Measurements from ENCODE around the gene HOMEZ.
"Not testable (repeated sequence)": the region's sequence is repeated elsewhere in the genome, so short reads cannot be mapped to it uniquely, and the experiment has no call there.

The HOMEZ gene, protein sequence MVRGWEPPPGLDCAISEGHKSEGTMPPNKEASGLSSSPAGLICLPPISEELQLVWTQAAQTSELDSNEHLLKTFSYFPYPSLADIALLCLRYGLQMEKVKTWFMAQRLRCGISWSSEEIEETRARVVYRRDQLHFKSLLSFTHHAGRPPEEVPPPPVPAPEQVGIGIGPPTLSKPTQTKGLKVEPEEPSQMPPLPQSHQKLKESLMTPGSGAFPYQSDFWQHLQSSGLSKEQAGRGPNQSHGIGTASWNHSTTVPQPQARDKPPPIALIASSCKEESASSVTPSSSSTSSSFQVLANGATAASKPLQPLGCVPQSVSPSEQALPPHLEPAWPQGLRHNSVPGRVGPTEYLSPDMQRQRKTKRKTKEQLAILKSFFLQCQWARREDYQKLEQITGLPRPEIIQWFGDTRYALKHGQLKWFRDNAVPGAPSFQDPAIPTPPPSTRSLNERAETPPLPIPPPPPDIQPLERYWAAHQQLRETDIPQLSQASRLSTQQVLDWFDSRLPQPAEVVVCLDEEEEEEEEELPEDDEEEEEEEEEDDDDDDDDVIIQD

DNA sequence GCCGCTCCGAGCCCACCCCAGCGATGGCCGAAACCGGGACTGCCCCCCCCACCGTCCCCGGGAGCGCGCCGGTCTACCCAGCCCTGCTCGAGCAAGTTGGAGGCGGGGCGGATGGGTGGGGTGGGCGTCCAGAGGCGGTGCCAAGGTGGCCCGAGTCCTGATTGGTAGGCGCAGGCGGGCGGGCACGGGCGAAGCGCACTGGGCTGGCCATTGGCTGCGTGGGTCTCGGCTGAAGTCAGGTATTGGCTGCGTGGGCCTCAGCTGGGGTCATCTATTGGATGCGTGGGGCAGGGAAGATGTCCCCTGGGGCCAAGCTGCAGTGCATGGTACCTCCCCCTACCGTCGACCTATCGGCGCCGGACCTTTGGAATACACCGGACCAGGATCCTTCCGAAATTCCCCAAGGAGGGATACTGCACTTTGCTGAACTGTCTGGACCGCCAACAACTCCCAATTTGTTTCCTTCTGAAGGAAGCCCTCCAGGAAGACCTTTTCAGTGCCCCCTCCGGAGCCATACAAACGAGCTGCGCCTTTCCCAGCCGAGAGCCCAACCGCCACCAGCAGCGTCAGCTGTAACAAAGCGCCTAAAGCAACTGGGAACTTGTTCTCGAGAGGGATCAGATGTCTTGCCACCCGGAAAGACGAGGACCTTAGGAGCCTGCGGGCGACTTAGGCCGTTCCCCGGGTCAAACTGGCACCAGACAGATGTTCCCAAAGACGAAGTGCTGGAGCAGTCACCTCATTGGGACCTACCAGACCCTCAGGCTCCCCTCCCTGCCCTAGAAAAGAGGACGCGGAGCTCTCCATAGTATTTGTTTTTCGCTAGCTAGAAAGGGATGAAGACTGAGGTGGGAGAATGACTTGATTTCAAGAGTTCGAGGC lies at the start of gene HOMEZ:
HOMEZ (minus strand) TSS at position 113 of the 882 bp plus-strand sequence. CDS start 180 bp downstream, outside the sequence.
- TF ChIP-seq FOXM1 (IDR thresholded peaks at IDR 0.05; ENCODE audit: borderline replicate concordance), result no peak
- peak; percentile 62 for TF ChIP-seq L3MBTL2 (conservative IDR thresholded peaks at IDR 0.05)
- TF ChIP-seq NFRKB (IDR thresholded peaks at IDR 0.05), result no peak
- TF ChIP-seq LEF1 (IDR thresholded peaks at IDR 0.05; ENCODE audit: borderline replicate concordance), result 0 out of 2 replicates have a peak, but pooled peaks have one; percentile 27
- no peak for TF ChIP-seq ELF4 (IDR thresholded peaks at IDR 0.05)
- TF ChIP-seq SUZ12 (IDR thresholded peaks at IDR 0.05), result no peak
- ChIA-PET POLR2A (interaction anchor here (0.7 to 3.6 kb wide), 24 partner anchors 8 to 583 kb away, joined by 3 to 46 read pairs (median 4); partner anchors contain the start of genes ACIN1, BCL2L2, C14orf119 and PABPN1), CTCF (interaction anchor here (1.1 to 1.2 kb wide), 2 partner anchors 12 to 15 kb away, joined by 3 to 4 read pairs; no protein-coding TSS in a partner anchor)
- DNase-seq (ENCODE audit: extremely low spot score), result peak; percentile 92

DNA sequence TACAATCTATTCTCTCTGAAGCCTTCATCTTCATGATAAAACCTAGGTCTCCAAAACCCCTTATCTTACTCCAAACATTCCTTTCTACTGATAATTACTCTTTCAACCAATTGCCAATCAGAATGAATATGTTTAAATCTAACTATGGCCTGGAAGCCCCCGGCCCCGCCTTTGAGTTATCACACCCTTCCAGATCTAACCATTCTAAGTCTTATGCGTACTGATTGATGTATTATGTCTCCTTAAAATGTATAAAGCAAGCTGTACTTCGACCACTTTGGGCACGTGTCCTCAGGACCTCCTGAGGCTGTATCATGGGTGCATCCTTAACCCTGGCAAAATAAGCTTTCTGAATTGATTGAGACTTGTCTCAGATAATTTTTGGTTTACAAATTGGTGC lies 49.7 kb upstream of the HOMEZ start:
- TF ChIP-seq ZNF384 (IDR thresholded peaks at IDR 0.05) (no peak), NFRKB (IDR thresholded peaks at IDR 0.05) (no peak), L3MBTL2 (conservative IDR thresholded peaks at IDR 0.05) (no peak), TARDBP (IDR thresholded peaks at IDR 0.05) (no peak), FOXK2 (IDR thresholded peaks at IDR 0.05) (no peak), SUZ12 (IDR thresholded peaks at IDR 0.05) (no peak), ARNT (IDR thresholded peaks at IDR 0.05) (no peak), HDGF (IDR thresholded peaks at IDR 0.05; ENCODE audit: borderline replicate concordance) (no peak), CTBP1 (IDR thresholded peaks at IDR 0.05; ENCODE audit: borderline replicate concordance) (no peak), LEF1 (IDR thresholded peaks at IDR 0.05; ENCODE audit: borderline replicate concordance) (no peak), FOXM1 (IDR thresholded peaks at IDR 0.05; ENCODE audit: borderline replicate concordance) (no peak), BHLHE40 (IDR thresholded peaks at IDR 0.05; ENCODE audit: borderline replicate concordance) (no peak), ELF4 (IDR thresholded peaks at IDR 0.05) (no peak), SP1 (IDR thresholded peaks at IDR 0.05) (no peak), FOXA1 (IDR thresholded peaks at IDR 0.05) (no peak)
- TF ChIP-seq, protein P1, sequence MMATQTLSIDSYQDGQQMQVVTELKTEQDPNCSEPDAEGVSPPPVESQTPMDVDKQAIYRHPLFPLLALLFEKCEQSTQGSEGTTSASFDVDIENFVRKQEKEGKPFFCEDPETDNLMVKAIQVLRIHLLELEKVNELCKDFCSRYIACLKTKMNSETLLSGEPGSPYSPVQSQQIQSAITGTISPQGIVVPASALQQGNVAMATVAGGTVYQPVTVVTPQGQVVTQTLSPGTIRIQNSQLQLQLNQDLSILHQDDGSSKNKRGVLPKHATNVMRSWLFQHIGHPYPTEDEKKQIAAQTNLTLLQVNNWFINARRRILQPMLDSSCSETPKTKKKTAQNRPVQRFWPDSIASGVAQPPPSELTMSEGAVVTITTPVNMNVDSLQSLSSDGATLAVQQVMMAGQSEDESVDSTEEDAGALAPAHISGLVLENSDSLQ (IDR thresholded peaks at IDR 0.05), result no peak

DNA sequence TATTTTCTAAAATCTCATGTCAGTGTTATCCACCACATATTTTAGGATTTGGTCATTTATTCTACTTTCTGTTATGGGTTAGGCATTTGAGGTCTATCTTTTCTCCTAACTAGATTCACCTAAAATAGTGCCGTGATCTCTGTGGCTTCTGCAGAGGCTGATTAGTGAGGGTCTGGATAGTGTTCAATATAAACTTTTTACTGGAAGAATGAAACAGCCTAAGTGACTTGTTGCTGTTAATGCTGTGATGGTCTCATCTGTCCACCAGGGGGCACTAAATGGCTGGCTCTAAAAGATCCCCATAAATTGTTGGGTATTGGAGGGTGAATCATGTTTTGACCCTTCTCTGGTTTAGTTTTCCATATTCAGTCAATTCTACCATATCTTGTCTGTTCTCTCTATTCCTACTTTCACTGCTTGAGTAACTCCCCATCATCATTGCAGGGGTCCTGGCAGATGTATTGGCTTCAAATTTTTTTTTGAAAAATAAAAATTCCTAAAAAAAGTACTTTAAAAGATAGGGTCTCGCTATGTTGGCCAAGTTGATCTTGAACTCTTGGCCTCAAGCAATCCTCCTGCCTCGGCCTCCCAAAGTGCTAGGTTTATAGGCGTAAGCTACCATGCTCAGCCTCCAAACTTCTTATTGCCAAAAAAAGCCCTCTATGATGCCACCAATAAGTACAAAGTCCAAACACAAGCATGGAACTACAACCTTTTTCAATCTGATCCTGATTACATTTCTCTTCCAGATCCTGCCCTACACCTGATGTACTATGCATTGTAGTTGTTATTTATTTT lies 42.2 kb upstream of the HOMEZ start:
- ChIA-PET POLR2A (interaction anchor here (1.7 kb wide), 1 partner anchor 233 kb away, joined by 5 read pairs; no protein-coding TSS in a partner anchor), CTCF (interaction anchor here (1.1 to 2.7 kb wide), 2 partner anchors 52 kb away, joined by 3 to 24 read pairs; no protein-coding TSS in a partner anchor)
- peak; percentile 69 for DNase-seq (ENCODE audit: extremely low spot score)
- no peak for TF ChIP-seq LEF1 (IDR thresholded peaks at IDR 0.05; ENCODE audit: borderline replicate concordance)
- TF ChIP-seq FOXK2 (IDR thresholded peaks at IDR 0.05), result 0 out of 2 replicates have a peak, but pooled peaks have one; percentile 20

More for the DNA sequence above, 49.7 kb upstream of the HOMEZ start:
- POLR2A ChIA-PET, result no interaction called here
- no peak for DNase-seq (ENCODE audit: extremely low spot score)
- CTCF ChIA-PET, result no interaction called here

DNA sequence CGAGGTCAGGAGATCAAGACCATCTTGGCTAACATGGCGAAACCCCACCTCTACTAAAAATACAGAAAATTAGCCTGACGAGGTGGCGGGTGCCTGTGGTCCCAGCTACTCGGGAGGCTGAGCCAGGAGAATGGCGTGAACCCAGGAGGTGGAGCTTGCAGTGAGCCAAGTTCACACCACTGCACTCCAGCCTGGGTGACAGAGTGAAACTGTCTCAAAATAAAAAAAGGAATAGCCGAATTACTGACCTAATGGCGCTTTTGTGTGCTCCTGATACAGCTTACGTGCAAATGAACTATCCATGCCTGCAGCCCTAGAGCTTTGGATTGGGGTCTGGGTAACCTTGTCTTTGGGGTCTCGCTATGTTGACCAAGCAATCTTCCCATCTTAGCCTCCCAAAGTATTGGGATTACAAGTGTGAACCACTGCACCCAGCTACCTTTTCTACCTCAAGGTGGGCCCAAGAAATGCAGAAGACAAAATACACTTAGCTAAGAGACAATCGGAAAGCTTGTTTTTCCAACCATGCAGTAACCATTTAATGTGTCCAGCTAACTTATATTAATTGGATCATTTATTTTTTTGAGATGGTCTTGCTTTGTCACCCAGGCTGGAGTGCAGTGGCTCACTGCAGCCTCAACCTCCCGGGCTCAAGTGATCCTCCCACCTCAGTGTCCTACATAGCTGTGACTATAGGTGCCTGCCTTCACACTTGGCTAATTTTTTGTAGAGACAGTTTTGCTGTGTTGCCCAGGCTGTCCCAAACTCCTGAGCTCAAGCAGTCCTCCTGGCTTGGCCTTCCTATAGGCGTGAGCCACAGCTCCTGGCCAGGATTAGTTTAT lies 40.8 kb upstream of the HOMEZ start:
- TF ChIP-seq FOXM1 (IDR thresholded peaks at IDR 0.05; ENCODE audit: borderline replicate concordance) (no peak), FOXK2 (IDR thresholded peaks at IDR 0.05) (no peak), LEF1 (IDR thresholded peaks at IDR 0.05; ENCODE audit: borderline replicate concordance) (no peak), ARNT (IDR thresholded peaks at IDR 0.05) (no peak), SP1 (IDR thresholded peaks at IDR 0.05) (no peak), ZNF384 (IDR thresholded peaks at IDR 0.05) (no peak), HDGF (IDR thresholded peaks at IDR 0.05; ENCODE audit: borderline replicate concordance) (no peak), BHLHE40 (IDR thresholded peaks at IDR 0.05; ENCODE audit: borderline replicate concordance) (no peak), SUZ12 (IDR thresholded peaks at IDR 0.05) (no peak), TARDBP (IDR thresholded peaks at IDR 0.05) (no peak)
- ChIA-PET POLR2A (interaction anchor here (1.0 to 2.2 kb wide), 6 partner anchors 20 to 235 kb away, joined by 4 to 13 read pairs (median 6); partner anchors contain the start of genes BCL2L2, PPP1R3E and SLC22A17), CTCF (interaction anchor here (0.7 to 2.7 kb wide), 6 partner anchors 34 to 234 kb away, joined by 3 to 24 read pairs (median 6); no protein-coding TSS in a partner anchor)
- DNase-seq (ENCODE audit: extremely low spot score), result no peak

DNA sequence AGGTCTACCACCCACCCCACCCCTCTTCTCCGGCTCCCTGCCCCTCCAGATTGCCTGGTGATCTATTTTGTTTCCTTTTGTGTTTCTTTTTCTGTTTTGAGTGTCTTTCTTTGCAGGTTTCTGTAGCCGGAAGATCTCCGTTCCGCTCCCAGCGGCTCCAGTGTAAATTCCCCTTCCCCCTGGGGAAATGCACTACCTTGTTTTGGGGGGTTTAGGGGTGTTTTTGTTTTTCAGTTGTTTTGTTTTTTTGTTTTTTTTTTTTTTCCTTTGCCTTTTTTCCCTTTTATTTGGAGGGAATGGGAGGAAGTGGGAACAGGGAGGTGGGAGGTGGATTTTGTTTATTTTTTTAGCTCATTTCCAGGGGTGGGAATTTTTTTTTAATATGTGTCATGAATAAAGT lies 39.8 kb upstream of the HOMEZ start:
- not testable (repeated sequence) for DNase-seq (ENCODE audit: extremely low spot score)
- POLR2A ChIA-PET, result interaction anchor here (1.0 to 2.2 kb wide), 3 partner anchors 24 to 55 kb away, joined by 4 to 13 read pairs (median 10); partner anchors contain the start of gene PPP1R3E
- CTCF ChIA-PET, result interaction anchor here (2.7 kb wide), 1 partner anchor 54 kb away, joined by 24 read pairs; no protein-coding TSS in a partner anchor
